Esophagus muscularis mucosa (tissue), 3 donors: ENCODE results near the gene RPL31.

Source experiments
- POLR2A ChIP-seq: fragments of 450-650 bp; IDR thresholded peaks from one replicate; pipeline ENCODE4 v1.6.1; 2017; ENCODE audit warnings: antibody characterized with exemption, moderate library complexity, mild to moderate bottlenecking, low read depth
- POLR2AphosphoS5 ChIP-seq, 2 donors: sonication (generic); formaldehyde crosslinking; IDR thresholded peaks; one replicate each; pipeline ENCODE4 v1.6.1; 2017; ENCODE audit warnings: antibody characterized with exemption in 2 of 2
- TF ChIP-seq, protein P1 (sequence below), 3 experiments: fragments of 200-600 bp in 2 of 3; fragments of 450-650 bp in 1 of 3; sonication (generic) in 2 of 3; IDR thresholded peaks; one replicate each; pipeline ENCODE4 v1.5.1; 2017 to 2019; ENCODE audit warnings: antibody characterized with exemption in 3 of 3, mild to moderate bottlenecking in 2 of 3, moderate library complexity in 1 of 3

- TF ChIP-seq, protein P1, sequence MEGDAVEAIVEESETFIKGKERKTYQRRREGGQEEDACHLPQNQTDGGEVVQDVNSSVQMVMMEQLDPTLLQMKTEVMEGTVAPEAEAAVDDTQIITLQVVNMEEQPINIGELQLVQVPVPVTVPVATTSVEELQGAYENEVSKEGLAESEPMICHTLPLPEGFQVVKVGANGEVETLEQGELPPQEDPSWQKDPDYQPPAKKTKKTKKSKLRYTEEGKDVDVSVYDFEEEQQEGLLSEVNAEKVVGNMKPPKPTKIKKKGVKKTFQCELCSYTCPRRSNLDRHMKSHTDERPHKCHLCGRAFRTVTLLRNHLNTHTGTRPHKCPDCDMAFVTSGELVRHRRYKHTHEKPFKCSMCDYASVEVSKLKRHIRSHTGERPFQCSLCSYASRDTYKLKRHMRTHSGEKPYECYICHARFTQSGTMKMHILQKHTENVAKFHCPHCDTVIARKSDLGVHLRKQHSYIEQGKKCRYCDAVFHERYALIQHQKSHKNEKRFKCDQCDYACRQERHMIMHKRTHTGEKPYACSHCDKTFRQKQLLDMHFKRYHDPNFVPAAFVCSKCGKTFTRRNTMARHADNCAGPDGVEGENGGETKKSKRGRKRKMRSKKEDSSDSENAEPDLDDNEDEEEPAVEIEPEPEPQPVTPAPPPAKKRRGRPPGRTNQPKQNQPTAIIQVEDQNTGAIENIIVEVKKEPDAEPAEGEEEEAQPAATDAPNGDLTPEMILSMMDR (IDR thresholded peaks at IDR 0.05), result no peak
- no peak for TF ChIP-seq POLR2AphosphoS5 (IDR thresholded peaks at IDR 0.05)
- no peak for TF ChIP-seq POLR2A
Observed at GRCh38 chr2:100980046-100980445, 22.0 kb upstream of the RPL31 start.
